Kidney (tissue), 14 donors: ENCODE measurements around the gene GATA2. TPM values are rescaled to one million over a fixed set of nuclear protein-coding genes. Genes with fewer than 3 reads are reported as not detected.

ENCODE experiments used
- DNase-seq, 5 donors: peaks; one replicate each; pipeline ENCODE4 v3.0.0-alpha.2; 2013 to 2020
- FAIRE-seq: peaks from 2 replicates; lab custom pipeline; 2012; peaks lifted over from hg19 to GRCh38; lab: Jason Lieb, UNC
- H3K27ac ChIP-seq, 2 donors: one replicate each; pipeline ENCODE4 v1.7.0; 2013; ENCODE audit warnings: low read depth in 2 of 2, low read length in 2 of 2, inconsistent platforms in 1 of 2
- H3K27me3 ChIP-seq: one replicate; pipeline ENCODE4 v1.7.1; 2013; ENCODE audit warnings: low read length, inconsistent platforms; ENCODE audit not compliant: control insufficient read depth, insufficient read depth
- H3K36me3 ChIP-seq, 3 donors: one replicate each; pipeline versions ENCODE4 v1.7.0 to v1.7.1; 2013; ENCODE audit warnings: low read length in 3 of 3, control low read depth in 1 of 3, inconsistent platforms in 1 of 3; ENCODE audit not compliant: insufficient read depth in 3 of 3, control insufficient read depth in 2 of 3
- H3K4me1 ChIP-seq, 3 donors: one replicate each; pipeline versions ENCODE4 v1.7.0 to v1.7.1; 2013; ENCODE audit warnings: low read length in 3 of 3, inconsistent platforms in 1 of 3, low read depth in 1 of 3; ENCODE audit not compliant: control insufficient read depth in 2 of 3, insufficient read depth in 2 of 3
- H3K4me3 ChIP-seq, 3 donors: one replicate each; pipeline versions ENCODE4 v1.7.0 to v1.8.1; 2013; ENCODE audit warnings: low read length in 3 of 3, control low read depth in 1 of 3, inconsistent platforms in 1 of 3
- H3K9ac ChIP-seq, 3 donors: one replicate each; pipeline versions ENCODE4 v1.7.0 to v1.7.1; 2013; ENCODE audit warnings: low read length in 3 of 3, control low read depth in 1 of 3, inconsistent platforms in 1 of 3
- H3K9me3 ChIP-seq, 3 donors: one replicate each; pipeline versions ENCODE4 v1.7.0 to v1.7.1; 2013; ENCODE audit warnings: low read length in 3 of 3, control low read depth in 1 of 3, inconsistent platforms in 1 of 3; ENCODE audit not compliant: control insufficient read depth in 2 of 3, insufficient read depth in 1 of 3
- CTCF ChIP-seq: IDR thresholded peaks from 3 replicates; pipeline ENCODE4 v1.5.1; 2012; ENCODE audit warnings: mild to moderate bottlenecking, moderate library complexity, borderline replicate concordance; ENCODE audit not compliant: insufficient read depth; ENCODE audit errors: extremely low read depth
- intact Hi-C: fragments of 100-400 bp; cut with DNase I; formaldehyde crosslinking; loops from one replicate; pipeline ENCODE4 v1.11.1; 2022
- polyA plus RNA-seq: library from polyadenylated mRNA; stranded (reverse); fragments of 350-450 nt; fragmentation: Illumina TruSeq; extraction: RNeasy Lipid Tissue Mini Kit (QIAGEN cat#74804); gene quantifications from one replicate; pipeline ENCODE4 v1.2.3, GENCODE V29; 2014; ENCODE audit warnings: low read depth, low replicate concordance; ENCODE audit not compliant: insufficient read depth
- total RNA-seq: library from RNA; stranded (reverse); fragmentation: NEBNext Ultra II Directional; extraction: Animal tissue kit (Norgen Biotek cat#: 25700); gene quantifications from one replicate; pipeline ENCODE4 v1.2.1, GENCODE V29; 2021
- donor health status: control.
- donor health status: control.
- donor health status: control.
- donor health status: control.
- donor health status: control.
- donor health status: DM: yes; HTN: yes; CAD: no.
- donor health status: Normal renal cell carcinoma (clear cell type).

The GATA2 gene
- total and polyA plus RNA-seq, 2 donors from 2014 or later, result 22.9 to 31.4 TPM

- H3K36me3 ChIP-seq, result no peaks in the 10 kb centered on the region
- no peaks in the 10 kb centered on the region for H3K4me1 ChIP-seq
- DNase-seq (no peak), FAIRE-seq (no peak)
- no peak overlapping the region for H3K4me3 ChIP-seq
- no peak overlapping the region for H3K27ac ChIP-seq
- no peaks in the 10 kb centered on the region for H3K9me3 ChIP-seq
- intact Hi-C loops, result no loop called here
- H3K9ac ChIP-seq, result no peak overlapping the region
- no peak for TF ChIP-seq CTCF
- H3K27me3 ChIP-seq, result no peaks in the 10 kb centered on the region
Measured at GRCh38 chr3:128537091-128537703, 44.2 kb upstream of the GATA2 start.

GRCh38 chr3:128532012-128532983 is 39.3 kb upstream of the GATA2 start:
- DNase-seq (no peak), FAIRE-seq (no peak)
- H3K4me3 ChIP-seq, result no peak overlapping the region
- no peaks in the 10 kb centered on the region for H3K4me1 ChIP-seq
- H3K9me3 ChIP-seq, result no peaks in the 10 kb centered on the region
- intact Hi-C loops, result no loop called here
- H3K27ac ChIP-seq, result no peak overlapping the region
- H3K9ac ChIP-seq, result no peak overlapping the region
- H3K27me3 ChIP-seq, result no peaks in the 10 kb centered on the region
- TF ChIP-seq CTCF, result no peak
- H3K36me3 ChIP-seq, result no peaks in the 10 kb centered on the region

- DNase-seq (peak in 3 of 5 donors; percentile 18 to 82 (median 23)), FAIRE-seq (no peak)
- Histone ChIP-seq H3K4me1 (no peaks in the 10 kb centered on the region), H3K27ac (no peak overlapping the region), H3K4me3 (no peak overlapping the region), H3K9ac (no peak overlapping the region), H3K9me3 (no peaks in the 10 kb centered on the region), H3K27me3 (no peaks in the 10 kb centered on the region), H3K36me3 (no peaks in the 10 kb centered on the region)
- TF ChIP-seq CTCF, result no peak
- intact Hi-C loops, result no loop called here
Measured at GRCh38 chr3:128524374-128525299, 31.6 kb upstream of the GATA2 start.
